ENCODE measurements around the gene ZNF232.
A peak's percentile ranks its signal among the peaks of the same experiment; 100 is the strongest.
"Not testable (repeated sequence)": the region's sequence is repeated elsewhere in the genome, so short reads cannot be mapped to it uniquely, and the experiment has no call there.

ZNF232 gene

GRCh38 chr17:5130261-5130660 is 18.6 kb upstream of the ZNF232 start:
- DNase-seq (ENCODE audit: low read depth, low spot score), result not testable (repeated sequence)

- not testable (repeated sequence) for DNase-seq (ENCODE audit: low read depth, low spot score)
Measured at GRCh38 chr17:5129770-5130169, 18.1 kb upstream of the ZNF232 start.

GRCh38 chr17:5128905-5129535 is 17.3 kb upstream of the ZNF232 start:
- DNase-seq (ENCODE audit: low read depth, low spot score), result no peak

GRCh38 chr17:5128387-5128786 is 16.7 kb upstream of the ZNF232 start:
- DNase-seq (ENCODE audit: low read depth, low spot score), result not testable (repeated sequence)

GRCh38 chr17:5127910-5128309 is 16.2 kb upstream of the ZNF232 start:
- DNase-seq (ENCODE audit: low read depth, low spot score), result no peak

GRCh38 chr17:5126719-5127488 is 15.2 kb upstream of the ZNF232 start:
- DNase-seq (ENCODE audit: low read depth, low spot score), result no peak

GRCh38 chr17:5124896-5125295 is 13.2 kb upstream of the ZNF232 start:
- not testable (repeated sequence) for DNase-seq (ENCODE audit: low read depth, low spot score)

GRCh38 chr17:5124125-5124760 is 12.6 kb upstream of the ZNF232 start:
- DNase-seq (ENCODE audit: low read depth, low spot score), result not testable (repeated sequence)

- DNase-seq (ENCODE audit: low read depth, low spot score), result no peak
Measured at GRCh38 chr17:5123343-5124124, 11.9 kb upstream of the ZNF232 start.

- peak; percentile 37 for DNase-seq (ENCODE audit: low read depth, low spot score)
Measured at GRCh38 chr17:5122586-5123342, 11.1 kb upstream of the ZNF232 start.

- not testable (repeated sequence) for DNase-seq (ENCODE audit: low read depth, low spot score)
Measured at GRCh38 chr17:5122056-5122455, 10.4 kb upstream of the ZNF232 start.

- no peak for DNase-seq (ENCODE audit: low read depth, low spot score)
Measured at GRCh38 chr17:5121186-5121841, 9.6 kb upstream of the ZNF232 start.

- DNase-seq (ENCODE audit: low read depth, low spot score), result not testable (repeated sequence)
Measured at GRCh38 chr17:5120436-5121185, 8.9 kb upstream of the ZNF232 start.

- no peak for DNase-seq (ENCODE audit: low read depth, low spot score)
Measured at GRCh38 chr17:5120036-5120435, 8.4 kb upstream of the ZNF232 start.

GRCh38 chr17:5118219-5118618 is 6.5 kb upstream of the ZNF232 start:
- no peak for DNase-seq (ENCODE audit: low read depth, low spot score)

GRCh38 chr17:5115673-5116651 is 4.3 kb upstream of the ZNF232 start, which contains the start of gene USP6:
Gene USP6, plus strand, starts transcription at chr17:5116032. Its CDS starts 14,336 bp downstream, at chr17:5130368.
- peak; percentile 72 for DNase-seq (ENCODE audit: low read depth, low spot score)

GRCh38 chr17:5110816-5111215 is 862 bp downstream of the ZNF232 start:
- DNase-seq (ENCODE audit: low read depth, low spot score), result no peak

GRCh38 chr17:5100832-5101231 is 10.8 kb downstream of the ZNF232 start:
- DNase-seq (ENCODE audit: low read depth, low spot score), result no peak

- DNase-seq (ENCODE audit: low read depth, low spot score), result no peak
Measured at GRCh38 chr17:5099271-5099670, 12.4 kb downstream of the ZNF232 start.

Measured in ELF-1 (cell line).